ENCODE data around the gene ECI1.

The ECI1 gene

DNA sequence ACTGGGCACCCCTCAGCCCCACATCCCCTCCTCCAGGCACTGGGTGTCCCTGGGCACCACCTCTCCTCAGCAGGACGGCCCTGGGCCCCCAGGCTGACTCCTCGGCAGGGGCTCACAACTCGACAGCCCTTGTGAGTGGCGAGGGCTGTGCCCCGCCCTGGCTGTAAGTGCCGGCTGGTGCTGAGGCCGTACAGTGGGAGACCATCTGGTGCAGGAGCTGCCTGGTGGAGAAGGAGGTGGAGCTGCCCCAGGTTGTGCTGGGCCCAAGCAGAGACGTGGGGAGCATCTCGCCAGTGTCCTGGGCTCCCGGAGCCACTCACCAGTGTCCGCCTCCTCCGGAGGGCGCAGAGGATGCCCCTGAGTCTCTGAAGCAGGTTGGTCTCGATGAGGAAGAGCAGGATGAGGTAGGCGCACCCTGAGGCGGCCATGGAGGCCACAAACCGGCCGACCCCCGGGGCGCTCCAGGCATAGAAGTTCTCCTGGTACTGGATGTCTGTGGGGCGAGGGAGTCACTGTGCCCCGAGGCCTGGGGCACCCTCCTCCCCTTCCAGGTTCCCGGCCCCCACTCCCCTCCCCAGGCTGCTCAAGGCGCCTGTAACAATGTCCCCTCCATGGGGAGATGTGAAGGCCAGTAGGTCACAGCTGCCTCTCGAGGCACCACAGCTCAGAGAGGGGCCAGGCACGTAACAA is 31.6 kb upstream of the ECI1 start:
- no peak overlapping the region for H3K27ac ChIP-seq (ENCODE audit: low read length)
- H3K4me3 ChIP-seq (ENCODE audit: low read length): no peak overlapping the region
- TF ChIP-seq CTCF (IDR thresholded peaks at IDR 0.05; ENCODE audit: low read depth, low read length) (no peak), EZH2phosphoT487 (IDR thresholded peaks at IDR 0.05; ENCODE audit: low read depth) (no peak)
- no peaks in the 10 kb centered on the region for H3K36me3 ChIP-seq (replicated peaks; ENCODE audit: low read depth, low read length)
- no peaks in the 10 kb centered on the region for H4K20me1 ChIP-seq (ENCODE audit: insufficient read depth, low read length)
- no peaks in the 10 kb centered on the region for H3K27me3 ChIP-seq (ENCODE audit: low read depth, low read length)
- no peak overlapping the region for H3K4me2 ChIP-seq (ENCODE audit: low read length)
- H2AFZ ChIP-seq (ENCODE audit: low read depth, low read length): no peak overlapping the region
- H3K4me1 ChIP-seq (ENCODE audit: low read length): peaks cover 5% of the 10 kb centered on the region; the same call in 1 of the 2 replicates
- H3K9ac ChIP-seq (ENCODE audit: low read length): no peak overlapping the region
- H3K9me3 ChIP-seq (ENCODE audit: insufficient read depth, low read length): no peaks in the 10 kb centered on the region
- H3K79me2 ChIP-seq (ENCODE audit: low read length): no peaks in the 10 kb centered on the region

DNA sequence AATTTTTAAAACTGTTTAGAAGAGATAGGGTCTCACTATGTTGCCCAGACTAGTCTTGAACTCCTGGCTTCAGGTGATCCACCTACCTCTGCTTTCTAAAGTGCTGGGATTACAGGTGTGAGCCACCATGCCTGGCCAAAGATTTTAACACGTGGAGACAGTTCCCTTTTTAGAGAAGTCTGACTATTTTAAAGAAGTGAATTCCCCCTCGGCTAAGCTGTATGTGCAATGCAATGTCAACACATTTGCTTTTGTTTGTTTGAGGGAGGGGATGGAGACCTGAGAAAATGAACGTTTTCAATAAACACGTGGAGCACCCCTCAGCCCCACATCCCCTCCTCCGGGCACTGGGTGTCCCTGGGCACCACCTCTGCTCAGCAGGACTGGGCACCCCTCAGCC is 30.9 kb upstream of the ECI1 start:
- H3K9ac ChIP-seq (ENCODE audit: low read length): no peak overlapping the region
- no peak for TF ChIP-seq CTCF (IDR thresholded peaks at IDR 0.05; ENCODE audit: low read depth, low read length)
- no peak overlapping the region for H3K4me2 ChIP-seq (ENCODE audit: low read length)
- H3K27me3 ChIP-seq (ENCODE audit: low read depth, low read length): no peaks in the 10 kb centered on the region
- H4K20me1 ChIP-seq (ENCODE audit: insufficient read depth, low read length): no peaks in the 10 kb centered on the region
- H3K27ac ChIP-seq (ENCODE audit: low read length): no peak overlapping the region
- no peaks in the 10 kb centered on the region for H3K36me3 ChIP-seq (replicated peaks; ENCODE audit: low read depth, low read length)
- H3K79me2 ChIP-seq (ENCODE audit: low read length): no peaks in the 10 kb centered on the region
- no peak overlapping the region for H3K4me3 ChIP-seq (ENCODE audit: low read length)
- H3K9me3 ChIP-seq (ENCODE audit: insufficient read depth, low read length): no peaks in the 10 kb centered on the region
- no peak overlapping the region for H2AFZ ChIP-seq (ENCODE audit: low read depth, low read length)
- H3K4me1 ChIP-seq (ENCODE audit: low read length): peaks cover 5% of the 10 kb centered on the region; the same call in 1 of the 2 replicates

GRCh38 chr16:2280981-2281542 is 29.7 kb upstream of the ECI1 start:
- Histone ChIP-seq H3K4me2 (ENCODE audit: low read length) (no peak overlapping the region), H3K9me3 (ENCODE audit: insufficient read depth, low read length) (no peaks in the 10 kb centered on the region), H3K79me2 (ENCODE audit: low read length) (no peaks in the 10 kb centered on the region), H3K27me3 (ENCODE audit: low read depth, low read length) (no peaks in the 10 kb centered on the region), H2AFZ (ENCODE audit: low read depth, low read length) (no peak overlapping the region), H3K9ac (ENCODE audit: low read length) (no peak overlapping the region), H3K36me3 (replicated peaks; ENCODE audit: low read depth, low read length) (no peaks in the 10 kb centered on the region), H4K20me1 (ENCODE audit: insufficient read depth, low read length) (no peaks in the 10 kb centered on the region), H3K27ac (ENCODE audit: low read length) (no peak overlapping the region), H3K4me1 (ENCODE audit: low read length) (peaks cover 5% of the 10 kb centered on the region; the same call in 1 of the 2 replicates), H3K4me3 (ENCODE audit: low read length) (no peak overlapping the region)
- TF ChIP-seq EZH2phosphoT487 (IDR thresholded peaks at IDR 0.05; ENCODE audit: low read depth) (no peak), CTCF (IDR thresholded peaks at IDR 0.05; ENCODE audit: low read depth, low read length) (no peak)

GRCh38 chr16:2280461-2280860 is 29.1 kb upstream of the ECI1 start:
- Histone ChIP-seq H4K20me1 (ENCODE audit: insufficient read depth, low read length) (no peaks in the 10 kb centered on the region), H3K27me3 (ENCODE audit: low read depth, low read length) (no peaks in the 10 kb centered on the region), H3K4me3 (ENCODE audit: low read length) (no peak overlapping the region), H3K27ac (ENCODE audit: low read length) (no peak overlapping the region), H2AFZ (ENCODE audit: low read depth, low read length) (no peak overlapping the region), H3K4me2 (ENCODE audit: low read length) (no peak overlapping the region), H3K36me3 (replicated peaks; ENCODE audit: low read depth, low read length) (no peaks in the 10 kb centered on the region), H3K79me2 (ENCODE audit: low read length) (no peaks in the 10 kb centered on the region), H3K9ac (ENCODE audit: low read length) (no peak overlapping the region), H3K4me1 (ENCODE audit: low read length) (peaks cover 5% of the 10 kb centered on the region; the same call in 1 of the 2 replicates), H3K9me3 (ENCODE audit: insufficient read depth, low read length) (no peaks in the 10 kb centered on the region)
- TF ChIP-seq CTCF (IDR thresholded peaks at IDR 0.05; ENCODE audit: low read depth, low read length) (no peak), EZH2phosphoT487 (IDR thresholded peaks at IDR 0.05; ENCODE audit: low read depth) (no peak)

All from OCI-LY3 (cell line).